GM18858 (cell line): ENCODE data around the gene KLF15.
A peak's percentile ranks its signal among the peaks of the same experiment; 100 is the strongest.

Experiments used
- ATAC-seq: cut with Tn5 transposase; IDR thresholded peaks from one replicate; pipeline ENCODE4 v1.9.1; 2021; ENCODE audit not compliant: unreplicated experiment

KLF15 gene

DNA sequence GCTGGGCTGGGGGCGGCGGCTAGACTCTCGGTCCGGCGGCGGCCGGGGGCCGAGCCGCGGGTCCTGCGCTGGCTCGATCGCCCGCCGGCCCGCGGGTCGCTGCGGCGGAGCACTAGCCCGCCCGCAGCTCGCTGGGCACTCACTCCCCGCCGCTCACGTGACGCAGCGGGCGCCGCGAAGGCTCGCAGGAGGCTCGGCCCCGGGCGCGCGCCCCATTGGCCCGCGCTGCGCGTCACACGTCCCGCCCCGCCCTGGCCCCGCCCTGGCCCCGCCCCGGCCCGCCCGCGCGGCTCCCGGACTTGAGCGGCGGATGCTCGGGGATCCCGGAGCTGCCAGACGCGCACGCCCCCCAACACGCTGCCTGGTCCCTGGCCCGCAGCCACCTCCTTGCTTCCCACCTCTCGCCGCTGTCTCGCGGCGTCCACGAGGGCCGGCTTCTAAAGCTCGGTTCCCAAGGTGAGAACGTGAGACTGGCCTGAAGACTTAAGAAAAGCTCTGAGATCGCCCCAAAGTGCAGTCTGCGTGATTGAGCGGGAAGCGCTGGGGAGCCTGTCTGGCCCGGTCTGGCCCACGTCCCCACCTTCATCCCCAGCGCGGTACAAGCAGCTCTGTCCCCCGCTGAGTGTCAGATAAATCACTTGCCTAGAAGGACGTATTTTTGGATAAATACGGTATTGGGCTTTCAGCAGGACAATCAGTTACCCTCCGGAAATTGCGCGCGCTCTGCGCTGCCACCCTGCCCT is at the start of gene KLF15:
TSS of gene KLF15 (minus strand) at position 114 of the 743 bp plus-strand sequence. CDS start 4,486 bp downstream, outside the sequence.
- peak; percentile 62 for ATAC-seq

DNA sequence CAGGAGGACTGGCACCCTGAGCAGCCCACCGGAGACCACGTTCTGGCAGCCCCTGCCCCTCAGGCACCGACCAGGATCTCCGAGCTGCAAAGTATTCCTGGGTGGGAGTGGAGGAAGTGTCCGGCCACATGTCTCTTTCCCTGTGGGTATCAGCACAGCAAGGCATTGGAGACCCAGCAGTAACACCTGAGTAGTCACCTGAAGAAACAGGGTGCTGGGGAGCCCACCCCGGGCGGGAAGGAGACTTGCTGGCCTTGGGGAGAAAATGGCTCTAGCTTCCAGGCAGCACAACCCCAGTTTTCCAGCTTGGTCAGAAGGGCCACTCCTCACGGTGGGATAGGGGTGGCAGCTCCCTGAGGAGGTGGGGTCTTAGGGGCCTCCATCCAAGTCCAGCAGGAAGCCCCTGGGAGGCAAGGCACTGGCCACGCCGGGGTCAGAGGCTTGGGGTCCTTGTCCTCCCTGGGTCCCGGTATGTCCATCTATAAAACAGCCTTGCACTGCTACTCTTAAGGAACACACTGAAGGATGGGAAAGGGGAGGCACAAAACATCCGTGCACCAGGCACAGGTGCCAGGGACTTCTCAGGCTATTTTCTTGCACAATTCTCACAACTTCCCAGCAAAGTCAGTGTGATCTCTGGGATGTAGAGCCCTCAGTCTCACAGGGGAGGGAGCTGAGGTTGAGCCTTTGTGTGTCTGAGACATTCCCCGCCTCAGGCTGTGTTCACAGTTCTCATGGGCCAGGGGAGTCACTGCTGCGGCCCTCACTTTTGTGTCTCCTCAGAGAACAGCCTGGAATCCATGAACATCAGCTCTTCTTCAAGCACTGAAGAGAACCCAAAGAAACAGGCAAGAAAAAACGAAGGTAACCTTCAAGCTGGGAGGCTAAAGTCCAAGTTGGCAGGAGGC is 49.4 kb upstream of the KLF15 start:
- no peak for ATAC-seq

DNA sequence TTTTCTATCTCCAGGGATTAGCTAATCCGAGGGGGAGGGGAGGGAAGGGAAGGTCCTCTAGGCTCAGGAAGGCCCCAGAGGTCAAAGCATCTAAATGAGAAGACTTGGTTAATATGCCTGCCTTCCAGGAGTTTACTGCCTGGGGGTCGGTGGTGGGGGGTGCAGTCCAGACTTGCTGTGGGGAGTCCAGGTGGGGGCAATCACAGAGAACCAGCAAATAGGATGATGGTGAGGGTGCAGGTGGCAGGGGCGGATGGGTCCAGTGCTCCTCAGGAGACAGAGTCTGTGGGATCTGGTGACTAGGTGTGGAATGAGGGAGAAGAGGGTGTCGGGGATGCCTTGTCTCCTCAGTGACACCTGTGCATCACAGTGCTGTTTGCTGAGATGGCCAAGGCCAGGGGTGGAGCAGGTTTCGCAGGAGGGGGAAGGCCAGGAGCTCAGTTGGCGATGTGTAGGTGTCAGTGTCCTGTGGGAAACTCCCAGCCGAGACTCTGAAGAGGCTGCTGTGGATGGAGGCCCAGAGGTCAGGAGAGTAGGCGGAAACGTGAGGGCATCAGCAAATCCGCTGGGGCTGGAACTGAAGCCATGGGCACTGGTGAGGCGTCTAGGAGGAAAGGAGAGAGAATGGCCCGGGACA is 45.6 kb upstream of the KLF15 start:
- no peak for ATAC-seq

DNA sequence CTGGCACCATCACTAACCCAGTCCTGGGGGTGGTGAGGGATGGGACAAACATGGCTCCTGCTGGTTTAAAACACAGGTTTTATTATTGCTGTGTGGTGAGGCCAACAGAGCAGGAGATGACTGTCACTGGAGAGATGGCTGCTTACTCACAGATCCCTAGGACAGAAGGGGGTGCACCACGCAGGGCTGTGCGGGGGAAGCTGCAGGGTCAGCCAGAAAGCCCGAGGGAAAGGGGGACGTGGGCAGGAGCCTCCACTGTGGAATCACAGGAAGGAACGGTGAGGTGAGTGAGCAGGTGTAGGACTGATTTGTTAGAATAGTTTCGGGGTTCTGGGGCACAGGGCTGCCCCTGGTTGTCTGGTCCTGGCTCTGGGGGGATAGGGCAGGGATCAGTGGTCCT is 45.0 kb upstream of the KLF15 start:
- no peak for ATAC-seq

DNA sequence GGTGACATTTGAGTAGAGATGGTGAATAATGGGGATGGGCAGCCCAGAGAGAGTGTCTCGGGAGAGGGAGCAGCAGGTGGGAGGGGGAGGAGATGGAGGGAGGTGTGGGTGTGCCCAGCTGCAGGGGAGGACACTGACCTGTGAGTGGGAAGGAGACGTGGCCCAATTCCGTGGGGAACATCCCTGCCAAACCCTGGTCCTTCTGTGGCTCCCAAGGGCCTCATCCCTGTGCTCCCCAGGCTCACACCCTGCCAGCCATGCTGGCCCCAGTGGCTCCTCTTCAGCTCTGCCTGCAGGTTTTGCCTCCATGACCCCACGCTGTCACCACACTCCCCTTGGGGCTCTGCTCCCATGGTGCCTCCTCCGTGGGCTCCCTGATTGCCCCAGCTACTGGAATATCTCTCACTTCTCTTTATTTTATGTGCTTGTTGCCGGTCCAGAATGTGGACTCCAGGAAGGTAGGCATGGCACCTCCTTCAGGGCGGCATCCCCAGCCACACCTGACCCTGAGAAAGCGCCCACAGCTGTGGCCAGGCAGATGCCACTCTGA is 44.5 kb upstream of the KLF15 start:
- no peak for ATAC-seq

DNA sequence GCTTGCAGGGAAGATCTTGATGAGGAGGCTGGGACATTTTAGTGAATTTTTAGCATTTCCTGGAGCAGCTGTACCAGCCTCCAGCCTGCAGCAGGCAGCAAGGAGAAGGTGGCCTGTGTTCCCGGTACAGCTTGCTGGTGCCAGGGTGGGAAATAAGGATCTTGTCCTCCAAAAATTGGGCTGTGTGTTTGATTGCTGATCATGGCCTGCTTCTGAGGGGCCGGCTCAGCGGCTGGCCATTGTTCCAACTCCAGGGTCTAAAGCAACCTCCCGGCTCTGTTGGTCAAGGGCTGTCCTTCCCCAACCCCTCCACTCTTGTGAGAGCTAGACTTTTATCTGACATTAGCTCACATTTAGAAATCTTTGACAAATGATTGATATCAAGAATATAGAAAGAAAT is 42.5 kb upstream of the KLF15 start:
- no peak for ATAC-seq

DNA sequence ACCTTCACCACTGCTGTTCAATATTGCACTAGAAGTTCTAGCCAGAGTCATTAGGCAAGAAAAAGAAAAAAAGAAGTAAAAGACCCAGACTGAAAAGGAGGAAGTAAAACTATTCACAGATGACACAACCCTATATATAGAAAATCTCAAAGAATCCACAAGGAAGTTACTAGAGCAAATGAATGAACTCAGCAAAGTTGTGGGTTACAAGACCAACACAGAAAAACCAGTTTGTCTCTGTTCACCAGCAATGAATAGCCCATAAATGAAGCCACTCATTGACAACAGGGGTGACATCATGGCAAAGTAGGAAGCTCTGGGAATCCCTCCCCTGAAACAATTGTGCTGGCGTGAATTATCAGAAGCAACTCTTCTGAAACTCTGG is 42.1 kb upstream of the KLF15 start:
- ATAC-seq, result peak; percentile 74

DNA sequence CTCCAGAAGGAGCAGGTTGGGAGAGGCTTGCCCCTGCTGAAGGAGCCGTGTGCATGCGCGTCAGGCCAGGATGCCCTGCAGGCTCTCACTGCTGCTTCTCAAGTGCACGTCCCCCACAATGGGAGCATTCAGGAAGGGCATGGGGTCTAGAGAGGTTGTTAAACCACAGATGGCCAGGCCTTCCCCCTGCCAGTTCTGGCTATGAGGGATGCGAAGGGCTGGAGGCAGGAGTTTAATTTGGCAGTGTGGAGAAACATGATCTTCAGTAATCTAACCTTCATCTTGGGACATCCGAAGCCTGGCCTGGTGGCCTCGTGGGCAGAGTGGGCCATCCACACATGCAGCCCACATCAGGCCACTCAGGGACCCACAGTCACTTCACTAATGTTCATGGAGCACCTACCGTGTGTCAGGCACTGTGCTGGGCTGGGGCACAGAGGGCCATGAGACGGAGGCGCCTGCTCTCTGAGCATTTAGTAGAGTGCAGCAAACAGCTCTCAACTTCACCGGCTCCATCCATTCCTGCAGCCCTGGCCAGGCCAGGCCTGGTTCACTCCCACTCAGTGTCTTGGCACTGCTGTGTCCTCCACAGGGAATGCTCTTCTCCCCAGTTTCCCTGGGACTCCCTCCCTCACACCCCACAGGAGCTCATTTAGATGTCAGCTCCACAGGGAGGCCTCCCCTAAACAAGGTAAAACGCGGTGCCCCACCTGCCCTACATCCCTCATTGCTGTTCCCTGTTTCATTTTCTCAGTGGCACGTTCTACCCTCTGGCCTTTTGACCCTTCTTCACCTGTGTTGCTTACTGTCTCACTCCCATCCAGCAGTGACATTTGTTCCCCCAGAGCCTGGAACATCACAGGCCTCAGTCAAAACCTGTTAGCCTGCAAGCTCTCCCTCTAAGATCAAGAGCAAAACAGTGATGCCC is 41.5 kb upstream of the KLF15 start:
- ATAC-seq, result no peak

DNA sequence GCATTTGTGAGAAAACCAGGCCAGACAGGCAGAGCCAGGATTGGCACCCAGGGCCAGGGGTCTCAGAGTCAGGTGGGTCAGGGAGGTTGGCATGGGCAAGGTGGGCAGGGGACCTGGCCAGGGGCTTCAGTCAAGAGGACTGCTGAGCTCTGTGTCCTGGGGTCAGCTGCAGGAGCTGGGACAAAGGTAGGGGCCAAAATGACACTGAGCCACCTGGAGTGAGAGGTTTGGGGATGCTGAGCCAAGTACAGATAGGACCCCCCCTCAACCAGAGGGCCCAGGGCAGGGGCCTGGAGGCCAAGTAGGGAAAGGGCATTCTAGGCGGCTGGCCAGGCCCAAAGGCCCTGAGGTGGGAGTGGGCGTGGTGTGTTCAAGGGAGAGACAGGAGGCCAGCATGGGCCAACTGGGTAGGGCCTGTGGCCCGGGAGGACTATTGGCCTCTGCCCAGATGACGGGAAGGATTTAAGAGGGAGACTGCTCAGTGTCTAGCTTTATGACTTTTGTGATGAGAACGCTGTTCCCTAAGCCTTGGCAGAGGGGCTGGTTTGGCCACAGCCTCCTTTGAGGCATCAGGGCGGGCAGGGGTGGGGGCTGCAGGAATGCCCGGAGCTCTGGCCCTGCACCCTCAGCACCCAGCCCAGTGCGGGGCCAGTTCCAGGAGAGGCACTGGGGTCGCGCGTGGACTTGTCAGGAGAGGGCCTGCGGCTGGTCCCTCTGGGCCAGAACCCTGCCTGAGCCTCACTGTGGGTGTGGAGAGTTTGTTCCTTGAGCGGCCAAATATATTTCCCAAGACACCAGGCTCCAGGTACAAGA is 40.6 kb upstream of the KLF15 start:
- ATAC-seq, result no peak

DNA sequence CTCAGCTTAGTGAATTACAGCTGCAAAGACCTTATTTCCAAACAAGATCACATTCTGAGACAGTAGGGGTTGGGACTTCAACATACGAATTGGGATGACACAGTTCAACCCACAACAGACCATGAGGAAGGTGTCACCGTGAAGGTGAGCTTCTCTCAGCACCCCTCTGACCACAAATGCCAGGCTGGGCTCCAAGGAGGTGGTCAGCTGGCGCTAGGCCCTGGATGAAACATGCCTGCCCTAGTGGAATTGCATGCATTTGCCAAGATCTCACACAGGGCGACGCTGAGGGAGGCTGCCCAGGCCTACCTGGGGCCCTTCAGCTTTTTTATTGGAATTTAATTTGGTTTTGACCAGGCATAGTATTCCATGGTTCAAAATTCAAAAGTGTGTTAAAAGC is 39.3 kb upstream of the KLF15 start:
- ATAC-seq, result no peak

DNA sequence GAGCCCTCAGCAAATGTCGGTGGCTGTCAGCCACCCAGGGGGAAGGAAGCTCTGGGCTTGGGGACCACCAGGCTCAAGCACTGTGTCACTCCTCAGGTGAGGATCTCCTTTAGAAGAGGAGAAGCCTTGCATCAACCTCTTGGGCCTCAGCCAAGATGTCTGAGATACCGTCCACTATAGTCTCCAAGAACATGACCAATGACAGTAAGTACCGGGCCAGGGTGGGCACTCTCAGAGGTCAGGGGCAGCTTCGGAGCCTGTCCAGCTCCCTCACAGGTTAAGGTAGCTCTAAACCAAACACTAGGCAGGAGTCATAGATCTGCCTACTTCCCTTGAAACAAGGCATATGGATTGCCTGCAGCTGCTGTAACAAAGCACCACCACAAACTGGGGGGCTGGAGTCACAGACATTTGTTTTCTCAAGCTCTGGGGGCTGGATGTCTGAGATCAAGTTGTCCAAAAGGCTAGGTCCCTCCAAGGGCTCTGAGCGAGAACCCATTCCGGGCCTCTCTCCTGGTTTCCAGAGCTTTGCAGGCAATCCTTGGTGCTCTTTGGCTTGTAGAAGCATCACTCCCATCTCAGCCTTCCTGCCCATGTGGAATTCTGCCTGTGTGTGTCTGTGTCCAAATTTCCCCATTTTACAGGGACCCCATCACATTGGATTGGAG is 38.8 kb upstream of the KLF15 start:
- ATAC-seq, result no peak

DNA sequence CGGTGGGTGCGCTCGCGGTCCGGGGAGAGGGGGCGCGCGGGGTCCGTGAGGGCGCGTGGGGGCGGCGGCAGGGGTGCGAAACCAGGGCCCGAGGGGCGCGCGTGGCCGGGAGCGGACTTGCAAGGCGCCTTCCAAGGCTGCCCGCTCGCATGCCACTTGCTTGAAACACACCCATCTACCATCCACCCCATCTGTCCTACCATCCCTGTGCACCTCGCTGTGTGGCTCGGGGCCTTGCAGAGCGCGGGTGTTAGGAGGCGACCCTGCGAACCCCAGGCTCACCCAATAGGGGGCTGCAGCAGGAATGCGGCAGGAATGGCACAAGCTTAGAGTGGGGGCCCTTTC is 37.7 kb upstream of the KLF15 start:
- no peak for ATAC-seq

DNA sequence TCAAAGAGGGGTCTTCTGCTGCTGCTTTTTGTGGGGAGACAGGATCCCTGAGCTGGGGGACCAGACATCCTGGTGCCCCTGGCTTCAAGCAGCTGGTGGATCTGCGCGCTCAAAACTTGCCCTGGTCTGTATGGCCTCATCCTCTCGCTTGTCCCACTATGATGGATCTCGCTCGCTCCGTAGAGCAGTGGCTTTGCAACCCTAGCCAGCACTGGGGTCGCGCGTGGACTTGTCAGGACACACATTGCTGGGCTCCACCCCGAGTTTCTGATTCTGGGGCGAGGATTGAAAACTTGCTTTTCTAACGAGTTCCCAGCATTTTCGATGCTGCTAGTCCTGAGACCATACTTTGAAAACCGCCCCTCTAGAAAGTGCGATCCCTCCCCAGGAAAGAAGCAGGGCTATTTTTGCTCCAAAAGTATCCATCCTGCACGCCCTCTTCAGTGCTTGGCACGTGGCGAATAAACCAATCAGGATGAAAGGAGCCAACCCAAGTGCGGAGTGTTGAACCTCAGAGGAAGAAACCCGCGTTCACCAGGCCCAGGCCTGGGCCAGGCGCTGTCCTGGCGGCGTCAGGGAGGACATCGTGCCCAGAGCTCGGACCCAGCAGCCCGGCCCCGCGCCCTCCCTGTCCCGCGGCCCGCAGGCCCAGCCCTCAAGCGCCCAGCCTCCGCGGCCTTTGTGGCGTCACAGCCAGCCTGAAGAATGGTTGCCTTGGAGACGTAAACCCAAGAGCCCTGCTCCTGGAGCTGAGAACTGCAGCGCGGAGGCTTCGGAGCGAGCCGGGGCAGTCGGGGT is 37.2 kb upstream of the KLF15 start, which contains the start of gene CFAP100:
TSS of gene CFAP100 (plus strand) at position 731 of the 798 bp plus-strand sequence. CDS start 1,092 bp downstream, outside the sequence.
- no peak for ATAC-seq

DNA sequence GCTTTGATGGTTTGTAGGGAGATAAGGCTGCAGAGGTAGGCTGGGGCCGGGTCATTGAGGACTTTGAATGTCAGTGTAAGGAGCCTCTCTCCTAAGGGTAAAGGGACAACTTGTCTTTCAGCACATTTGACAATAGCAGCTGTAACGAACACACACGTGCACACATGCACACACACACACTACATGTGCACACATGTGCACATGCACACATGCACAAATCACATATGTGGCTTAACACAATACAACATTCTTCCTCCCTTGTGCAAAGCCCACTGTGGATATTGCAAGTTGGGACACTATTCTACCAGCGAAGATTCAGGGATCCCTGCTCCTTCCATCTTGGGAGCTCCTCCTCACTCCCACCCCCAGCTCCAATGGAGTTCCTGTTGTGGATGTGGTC is 36.4 kb upstream of the KLF15 start:
- no peak for ATAC-seq

DNA sequence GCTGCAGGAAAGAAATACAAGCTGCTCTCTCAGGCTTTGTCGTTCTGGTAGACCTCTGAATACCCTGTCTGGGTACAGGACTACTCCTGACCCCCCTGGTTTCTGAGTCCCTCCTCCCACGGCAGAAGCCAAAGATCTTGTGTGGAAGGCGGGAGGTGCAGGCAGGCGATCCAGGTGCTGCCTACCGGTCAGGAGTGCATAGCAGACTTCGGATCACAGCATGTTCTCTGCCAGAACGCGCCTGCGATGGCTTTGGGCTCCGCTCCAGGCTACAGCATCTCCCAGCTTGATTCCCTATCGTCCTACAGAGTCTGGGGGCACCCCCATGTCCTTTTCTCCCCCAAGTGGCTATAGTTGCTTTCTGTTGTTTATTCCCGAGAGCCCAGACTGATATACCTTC is 35.0 kb upstream of the KLF15 start:
- ATAC-seq, result no peak

DNA sequence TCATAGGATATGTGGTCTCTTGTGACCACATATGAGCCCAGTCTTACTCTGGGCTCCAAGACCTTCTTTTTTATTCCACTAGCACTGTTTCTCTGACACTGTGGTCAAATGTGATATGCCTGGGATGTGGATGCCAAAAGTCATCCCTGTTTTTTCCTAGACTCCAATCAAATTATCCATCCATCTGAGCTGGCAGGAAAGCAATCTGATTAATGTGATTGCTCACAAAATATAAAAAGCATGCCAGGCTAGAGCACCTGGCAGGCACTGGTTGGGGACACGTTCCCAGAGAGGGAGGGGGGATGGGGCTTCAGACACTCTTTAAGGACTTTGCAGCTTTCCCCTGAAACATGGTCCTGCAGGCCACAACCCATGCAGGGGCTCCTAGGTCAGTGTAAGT is 34.4 kb upstream of the KLF15 start:
- no peak for ATAC-seq

DNA sequence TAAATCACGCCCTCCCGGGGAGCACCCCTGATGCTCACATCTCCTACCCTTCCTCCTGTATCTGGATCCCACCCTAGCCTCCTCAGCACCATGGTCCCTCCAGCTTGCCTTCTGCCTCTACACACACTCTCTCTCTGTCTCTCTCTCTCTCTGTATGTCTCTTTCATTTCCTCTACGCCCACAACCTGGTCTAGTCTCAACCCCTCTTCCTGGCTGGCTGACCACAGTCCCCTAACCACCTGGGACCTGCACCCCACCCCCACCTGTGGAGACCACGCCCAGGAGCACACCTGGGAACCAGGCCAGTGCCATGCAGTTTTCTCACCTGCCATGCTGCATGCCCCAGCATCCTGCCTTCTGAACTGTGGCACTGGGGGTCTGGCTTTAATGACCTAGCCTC is 33.5 kb upstream of the KLF15 start:
- ATAC-seq, result no peak

DNA sequence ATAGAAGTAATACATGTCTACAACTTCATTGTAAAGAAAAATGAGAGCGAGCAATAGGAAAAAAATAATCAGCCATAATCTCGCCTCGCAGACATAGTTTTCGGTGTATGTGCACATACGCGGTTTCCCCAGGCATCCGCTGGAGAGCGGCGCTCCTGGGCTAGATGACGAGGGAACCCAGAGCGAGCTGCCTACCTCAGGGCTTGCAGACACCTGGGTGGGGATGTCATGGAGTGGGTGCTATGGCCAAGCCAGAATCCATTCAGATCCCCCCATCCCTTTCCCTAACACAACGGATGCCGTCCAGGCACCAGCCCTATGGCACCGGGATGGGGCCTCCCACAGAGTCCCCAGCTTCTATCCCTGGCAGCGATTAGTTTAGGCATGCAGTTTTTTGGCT is 33.0 kb upstream of the KLF15 start:
- no peak for ATAC-seq
